ENCODE results near the gene COX6A1. TPM values are rescaled to one million over a fixed set of nuclear protein-coding genes. Genes with fewer than 3 reads are reported as not detected.

The COX6A1 gene
- total and polyA plus RNA-seq, 2 of the 13 experiments (the other 11 are each of a cell fraction or from before 2014, with no cell fraction given): 542 to 673 TPM

DNA sequence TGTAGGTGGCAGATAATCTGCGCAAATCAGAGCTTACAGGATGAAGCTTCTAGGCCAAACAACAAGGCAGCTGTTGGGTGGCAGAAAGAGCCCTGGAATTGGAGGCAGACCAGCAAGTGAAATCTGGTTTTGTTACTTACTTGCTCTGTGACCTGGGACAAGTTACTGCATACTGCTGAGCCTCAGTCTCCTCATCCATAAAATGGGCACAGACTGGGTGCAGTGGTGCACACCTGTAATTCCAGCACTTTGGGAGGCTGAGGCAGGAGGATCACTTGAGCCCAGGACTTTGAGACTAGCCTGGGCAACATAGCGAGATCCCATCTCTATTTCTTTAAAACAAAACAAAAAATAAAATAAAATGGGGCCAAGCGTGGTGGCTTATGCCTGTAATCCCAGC, 31.4 kb upstream of the COX6A1 start:
- no peaks in the 10 kb centered on the region for H3K36me3 ChIP-seq (replicated peaks in 1 of 2; ENCODE audit: control insufficient read depth in 1 of 2, insufficient read depth in 2 of 2, low read length in 2 of 2)
- DNase-seq (ENCODE audit: low spot score) (no peak), ATAC-seq (no peak), FAIRE-seq (no peak)
- TF ChIP-seq ZNF121 (CRISPR knock-in tag; IDR thresholded peaks at IDR 0.05): peak; percentile 45; the same call in 1 of the 2 replicates
- peak; percentile 86 for TF ChIP-seq ZNF629 (CRISPR knock-in tag; conservative IDR thresholded peaks at IDR 0.05)
- no peak for TF ChIP-seq NFIB (CRISPR knock-in tag; IDR thresholded peaks at IDR 0.05; ENCODE audit: borderline replicate concordance)
- H3K79me2 ChIP-seq (ENCODE audit: insufficient read depth, low read length): no peaks in the 10 kb centered on the region
- peaks cover 0 to 5% of the 10 kb centered on the region in 2 experiments; a peak in 2 of 5 replicates for H3K27me3 ChIP-seq (ENCODE audit: control insufficient read depth in 1 of 2, insufficient read depth in 2 of 2, low read length in 2 of 2)
- no peaks in the 10 kb centered on the region for H4K20me1 ChIP-seq (ENCODE audit: insufficient read depth, low read length)
- H3K9ac ChIP-seq (ENCODE audit: insufficient read depth, low read depth, low read length): no peak overlapping the region
- intact Hi-C loops (cut with micrococcal nuclease; ENCODE audit: unreplicated experiment) (no loop called here), in situ Hi-C loops (cut with HindIII; ENCODE audit: extremely low pct_ligation_motif_present, low pct_unique_long_range_greater_than_20kb) (no loop called here)
- H3K9me3 ChIP-seq (ENCODE audit: low read length): no peaks in the 10 kb centered on the region
- H3K27ac ChIP-seq (ENCODE audit: extremely low read length, insufficient read depth, low read length): no peak overlapping the region
- WGBS (ENCODE audit: low lambda C conversion rate): 30% methylated on average over 3 of the region's 3 CpGs
- H2AFZ ChIP-seq (ENCODE audit: low read length): no peak overlapping the region
- no peak overlapping the region for H3K4me3 ChIP-seq (replicated peaks in 1 of 3; ENCODE audit: insufficient read depth in 1 of 3, low read depth in 2 of 3, low read length in 3 of 3)
- POLR2A ChIA-PET: no interaction called here
- CTCF ChIA-PET (ENCODE audit: low intra/inter-chr PET ratio, low total read pairs): no interaction called here
- no TSS peak for BruUV-seq (replicated peaks)
- H3K4me1 ChIP-seq (ENCODE audit: insufficient read depth, low read length): peaks cover 11% of the 10 kb centered on the region
- H3K4me2 ChIP-seq (ENCODE audit: low read depth, low read length): no peak overlapping the region

DNA sequence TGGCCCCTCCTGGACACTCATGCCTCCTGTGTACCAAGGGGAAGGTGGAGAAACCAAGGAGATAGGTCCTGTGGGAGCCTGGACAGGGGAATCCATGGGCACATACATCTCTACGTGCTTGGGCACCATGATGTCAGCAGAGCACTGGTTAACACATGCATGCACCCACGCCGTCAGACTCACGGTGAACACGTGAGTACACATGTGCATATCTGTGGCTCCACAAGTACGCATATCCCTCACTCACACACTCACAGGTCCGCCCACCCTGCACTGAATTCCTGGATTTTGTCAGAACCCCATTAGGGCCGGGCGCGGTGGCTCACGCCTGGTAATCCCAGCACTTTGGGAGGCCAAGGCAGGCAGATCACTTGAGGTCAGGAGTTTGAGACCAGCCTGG, 29.1 kb upstream of the COX6A1 start:
- Histone ChIP-seq H3K9me3 (ENCODE audit: low read length) (no peaks in the 10 kb centered on the region), H2AFZ (ENCODE audit: low read length) (no peak overlapping the region), H3K36me3 (replicated peaks in 1 of 2; ENCODE audit: control insufficient read depth in 1 of 2, insufficient read depth in 2 of 2, low read length in 2 of 2) (no peaks in the 10 kb centered on the region), H3K4me1 (ENCODE audit: insufficient read depth, low read length) (peaks cover 5% of the 10 kb centered on the region; the same call in 1 of the 2 replicates), H4K20me1 (ENCODE audit: insufficient read depth, low read length) (no peaks in the 10 kb centered on the region), H3K27ac (ENCODE audit: extremely low read length, insufficient read depth, low read length) (no peak overlapping the region), H3K79me2 (ENCODE audit: insufficient read depth, low read length) (no peaks in the 10 kb centered on the region), H3K9ac (ENCODE audit: insufficient read depth, low read depth, low read length) (no peak overlapping the region), H3K4me2 (ENCODE audit: low read depth, low read length) (no peak overlapping the region), H3K4me3 (replicated peaks in 1 of 3; ENCODE audit: insufficient read depth in 1 of 3, low read depth in 2 of 3, low read length in 3 of 3) (no peak overlapping the region), H3K27me3 (ENCODE audit: control insufficient read depth in 1 of 2, insufficient read depth in 2 of 2, low read length in 2 of 2) (no peaks in the 10 kb centered on the region; a peak in 1 of 5 replicates)
- ChIA-PET POLR2A (no interaction called here), CTCF (ENCODE audit: low intra/inter-chr PET ratio, low total read pairs) (no interaction called here)
- FAIRE-seq (no peak), ATAC-seq (no peak), DNase-seq (ENCODE audit: low spot score) (no peak)
- in situ Hi-C loops (cut with HindIII; ENCODE audit: extremely low pct_ligation_motif_present, low pct_unique_long_range_greater_than_20kb) (no loop called here), intact Hi-C loops (cut with micrococcal nuclease; ENCODE audit: unreplicated experiment) (no loop called here)
- BruUV-seq (replicated peaks): no TSS peak
- WGBS (ENCODE audit: low lambda C conversion rate): 67% methylated on average over 10 of the region's 11 CpGs
- TF ChIP-seq CBX5 (CRISPR knock-in tag; IDR thresholded peaks at IDR 0.05; ENCODE audit: borderline replicate concordance) (no peak), CREB1 (IDR thresholded peaks at IDR 0.05) (no peak), CREB1 (CRISPR knock-in tag; IDR thresholded peaks at IDR 0.05) (no peak), NKX3-1 (CRISPR knock-in tag; IDR thresholded peaks at IDR 0.05) (no peak), MNT (IDR thresholded peaks at IDR 0.05) (peak; percentile 54)

Data from HepG2 (cell line).